Smooth muscle cell (in vitro differentiated cells): ENCODE data around the gene NCAPG2. TPM values are rescaled to one million over a fixed set of nuclear protein-coding genes. Genes with fewer than 3 reads are reported as not detected.

Source experiments
- DNase-seq: peaks from one replicate; lab custom pipeline; 2025; ENCODE audit not compliant: unreplicated experiment; lab: John Stamatoyannopoulos, UW
- H2AFZ ChIP-seq: fragments of 200-600 bp; sonication (generic); 2 replicates; pipeline ENCODE4 v1.6.0; 2016; ENCODE audit warnings: antibody characterized with exemption, low read depth, mild to moderate bottlenecking
- H3F3A ChIP-seq: fragments of 200-600 bp; sonication (generic); 2 replicates; pipeline ENCODE4 v1.6.0; 2017; ENCODE audit warnings: antibody characterized with exemption, low read depth
- H3K27ac ChIP-seq: fragments of 200-600 bp; sonication (generic); 2 replicates; pipeline ENCODE4 v1.5.1; 2016; ENCODE audit warnings: low read depth, mild to moderate bottlenecking
- H3K27me3 ChIP-seq: fragments of 200-600 bp; sonication (generic); 2 replicates; pipeline ENCODE4 v1.6.1; 2016; ENCODE audit warnings: low read depth, mild to moderate bottlenecking
- H3K36me3 ChIP-seq: fragments of 200-600 bp; sonication (generic); 2 replicates; pipeline ENCODE4 v1.5.1; 2016; ENCODE audit warnings: low read depth
- H3K4me1 ChIP-seq: fragments of 200-600 bp; sonication (generic); 2 replicates; pipeline ENCODE4 v1.5.1; 2016; ENCODE audit warnings: low read depth
- H3K4me2 ChIP-seq: fragments of 200-600 bp; sonication (generic); 2 replicates; pipeline ENCODE4 v1.6.0; 2016; ENCODE audit warnings: mild to moderate bottlenecking
- H3K4me3 ChIP-seq: fragments of 200-600 bp; sonication (generic); 2 replicates; pipeline ENCODE4 v1.5.1; 2016; ENCODE audit warnings: mild to moderate bottlenecking
- H3K79me2 ChIP-seq: fragments of 200-600 bp; sonication (generic); 2 replicates; pipeline ENCODE4 v1.6.0; 2016; ENCODE audit warnings: low read depth, mild to moderate bottlenecking
- H3K9ac ChIP-seq: fragments of 200-600 bp; sonication (generic); 2 replicates; pipeline ENCODE4 v1.6.0; 2016; ENCODE audit warnings: low read depth
- H3K9me3 ChIP-seq: fragments of 200-600 bp; sonication (generic); replicated peaks from 2 replicates; pipeline ENCODE4 v1.5.1; 2016; ENCODE audit warnings: low read depth
- H4K20me1 ChIP-seq: fragments of 200-600 bp; sonication (generic); 2 replicates; pipeline ENCODE4 v1.6.0; 2016; ENCODE audit warnings: low read depth
- CTCF ChIP-seq: fragments of 200-600 bp; sonication (generic); IDR thresholded peaks from 2 replicates; pipeline ENCODE4 v1.5.1; 2017; ENCODE audit warnings: borderline replicate concordance, mild to moderate bottlenecking, antibody characterized with exemption; ENCODE audit not compliant: insufficient read depth, poor library complexity, severe bottlenecking
- WGBS: methylation state at CpG from one replicate; pipeline ENCODE4 v1.1.7; 2016; ENCODE audit warnings: low lambda C conversion rate; 5-methylcytosine and 5-hydroxymethylcytosine counted together
- polyA plus RNA-seq: library from polyadenylated mRNA; unstranded; fragments of >200 nt; fragmentation: Nextera tagmentation; extraction: Ambion mirVana; gene quantifications from 2 replicates; pipeline ENCODE4 v1.2.1, GENCODE V29; 2016
- total RNA-seq: library from RNA; depleted of rRNA; stranded (reverse); fragments of >200 nt; gene quantifications from 2 replicates; pipeline ENCODE4 v1.2.3, GENCODE V29; 2014

Gene NCAPG2
- total and polyA plus RNA-seq, 2 experiments from 2014 or later, result 9.9 to 12.5 TPM

DNA sequence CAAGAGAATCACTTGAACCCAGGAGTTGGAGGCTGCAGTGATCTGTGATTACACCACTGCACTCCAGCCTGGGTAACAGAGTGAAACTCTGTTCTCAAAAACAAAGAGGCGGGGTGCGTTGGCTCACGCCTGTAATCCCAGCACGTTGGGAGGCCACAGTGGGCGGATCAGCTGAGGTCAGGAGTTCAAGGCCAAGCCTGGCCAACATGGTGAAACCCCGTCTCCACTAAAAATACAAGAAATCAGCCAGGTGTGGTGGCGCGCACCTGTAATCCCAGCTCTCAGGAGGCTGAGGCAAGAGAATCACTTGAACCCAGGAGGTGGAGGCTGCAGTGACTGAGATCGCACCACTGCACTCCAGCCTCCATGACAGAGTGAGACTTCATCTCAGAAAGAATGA lies 42.4 kb upstream of the NCAPG2 start:
- Histone ChIP-seq H3K4me2 (no peak overlapping the region), H3F3A (peaks cover 6% of the 10 kb centered on the region), H3K27ac (no peak overlapping the region), H3K79me2 (no peaks in the 10 kb centered on the region), H3K9ac (no peak overlapping the region), H3K9me3 (no peaks in the 10 kb centered on the region), H3K4me1 (no peaks in the 10 kb centered on the region), H3K36me3 (peaks cover 12% of the 10 kb centered on the region), H2AFZ (no peak overlapping the region), H3K4me3 (no peak overlapping the region), H3K27me3 (no peaks in the 10 kb centered on the region), H4K20me1 (no peaks in the 10 kb centered on the region)
- WGBS, result 97% methylated on average over 9 of the region's 9 CpGs
- no peak for DNase-seq
- no peak for TF ChIP-seq CTCF

GRCh38 chr7:158745057-158745715 lies 40.6 kb upstream of the NCAPG2 start:
- no peak for TF ChIP-seq CTCF
- H3K27ac ChIP-seq, result no peak overlapping the region
- H3K9ac ChIP-seq, result no peak overlapping the region
- H3K9me3 ChIP-seq, result no peaks in the 10 kb centered on the region
- no peak for DNase-seq
- peaks cover 12% of the 10 kb centered on the region for H3K36me3 ChIP-seq
- H3K4me1 ChIP-seq, result no peaks in the 10 kb centered on the region
- H3F3A ChIP-seq, result peaks cover 11% of the 10 kb centered on the region
- no peak overlapping the region for H3K4me2 ChIP-seq
- no peaks in the 10 kb centered on the region for H4K20me1 ChIP-seq
- H3K27me3 ChIP-seq, result no peaks in the 10 kb centered on the region
- no peak overlapping the region for H2AFZ ChIP-seq
- 86% methylated on average over 10 of the region's 10 CpGs for WGBS
- H3K4me3 ChIP-seq, result no peak overlapping the region
- no peaks in the 10 kb centered on the region for H3K79me2 ChIP-seq

DNA sequence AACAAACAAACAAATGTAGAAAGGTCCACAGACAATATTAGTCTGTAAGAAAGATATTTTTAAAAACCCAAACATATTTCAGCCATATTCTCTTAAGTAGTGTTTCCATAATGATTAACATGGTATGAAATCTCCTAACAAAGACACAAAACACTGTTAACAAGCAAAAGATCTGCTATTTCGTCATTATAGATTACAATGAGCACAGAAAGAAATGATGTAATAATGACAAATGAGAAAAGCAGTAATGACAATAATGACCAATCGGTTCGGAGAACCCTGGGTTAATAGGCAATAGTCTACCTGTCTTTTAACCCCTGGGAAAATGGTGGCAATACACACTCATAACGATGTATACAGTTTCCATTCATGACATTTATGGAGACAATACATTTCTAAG lies 39.5 kb upstream of the NCAPG2 start:
- Histone ChIP-seq H3F3A (peaks cover 11% of the 10 kb centered on the region), H3K9ac (no peak overlapping the region), H3K79me2 (no peaks in the 10 kb centered on the region), H4K20me1 (no peaks in the 10 kb centered on the region), H3K4me2 (no peak overlapping the region), H3K27me3 (no peaks in the 10 kb centered on the region), H3K36me3 (peaks cover 12% of the 10 kb centered on the region), H3K27ac (no peak overlapping the region), H3K4me3 (no peak overlapping the region), H2AFZ (no peak overlapping the region), H3K4me1 (no peaks in the 10 kb centered on the region), H3K9me3 (no peaks in the 10 kb centered on the region)
- TF ChIP-seq CTCF, result no peak
- DNase-seq, result no peak
- WGBS, result over 99% methylated on average over 4 of the region's 4 CpGs

DNA sequence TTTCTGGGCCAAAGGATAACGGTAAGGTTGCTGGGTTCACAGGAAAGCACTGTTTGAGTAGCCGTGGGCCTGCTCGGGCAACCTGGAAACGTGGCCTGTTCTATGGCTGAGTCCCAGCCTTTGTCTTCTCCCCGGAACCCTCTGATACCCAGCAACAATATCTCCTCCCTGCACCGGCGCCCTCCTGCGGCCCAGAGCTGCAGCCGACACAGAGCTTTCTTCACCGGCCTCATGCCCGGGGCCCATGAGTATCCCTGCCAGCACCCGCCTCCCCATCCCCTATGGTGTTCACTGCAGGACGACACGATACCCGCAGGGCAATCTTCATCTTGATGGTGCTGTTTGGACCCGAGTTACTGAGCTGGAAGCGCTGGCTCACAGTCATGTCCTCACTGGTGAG lies 38.6 kb upstream of the NCAPG2 start:
- no peaks in the 10 kb centered on the region for H3K4me1 ChIP-seq
- H3K27me3 ChIP-seq, result no peaks in the 10 kb centered on the region
- H3K79me2 ChIP-seq, result no peaks in the 10 kb centered on the region
- H3K27ac ChIP-seq, result no peak overlapping the region
- peaks cover 12% of the 10 kb centered on the region for H3K36me3 ChIP-seq
- no peak for DNase-seq
- no peak overlapping the region for H3K4me2 ChIP-seq
- no peak overlapping the region for H3K4me3 ChIP-seq
- no peak overlapping the region for H3K9ac ChIP-seq
- WGBS, result 95% methylated on average over 17 of the region's 17 CpGs
- peaks cover 11% of the 10 kb centered on the region for H3F3A ChIP-seq
- H4K20me1 ChIP-seq, result no peaks in the 10 kb centered on the region
- no peak for TF ChIP-seq CTCF
- no peaks in the 10 kb centered on the region for H3K9me3 ChIP-seq
- H2AFZ ChIP-seq, result no peak overlapping the region
